Panc1 (cell line): ENCODE measurements around the gene POLD2. TPM values are rescaled to one million over a fixed set of nuclear protein-coding genes. Genes with fewer than 3 reads are reported as not detected.

Experiments
- ATAC-seq: fragments of 200-7000 bp; cut with Tn5 transposase; 2 replicates; pipeline ENCODE4 v1.9.1; 2020; ENCODE audit warnings: mild to moderate bottlenecking, moderate library complexity
- BruUV-seq: library from RNA; stranded (reverse); fragments of 400-500 nt; replicated peaks from 2 replicates; lab custom pipeline; 2021; lab: Mats Ljungman, UMichigan
- CTCF ChIA-PET: fragments of 300-600 bp; sonication (Branson Sonifier 250); formaldehyde crosslinking; loops from one replicate; lab custom pipeline; 2022; ENCODE audit warnings: antibody characterized with exemption; lab: Charles Lee
- POLR2A ChIA-PET: fragments of 300-600 bp; sonication (Branson Sonifier 250); formaldehyde crosslinking; loops from one replicate; lab custom pipeline; 2022; ENCODE audit warnings: antibody characterized with exemption; lab: Charles Lee
- DNase-seq: peaks from one replicate; pipeline ENCODE4 v3.0.0-alpha.2; 2010; ENCODE audit warnings: low read depth, low spot score
- H3K27ac ChIP-seq: 2 replicates; pipeline ENCODE4 v1.5.1; 2011; ENCODE audit warnings: mild to moderate bottlenecking, low read length, inconsistent platforms
- H3K27me3 ChIP-seq: fragments of 200-500 bp; sonication (Bioruptor generic); 2 replicates; pipeline ENCODE4 v1.6.0; 2014; ENCODE audit warnings: low read length, inconsistent platforms; ENCODE audit not compliant: control insufficient read depth, insufficient read depth
- H3K36me3 ChIP-seq: fragments of 200-500 bp; sonication (Bioruptor generic); 2 replicates; pipeline ENCODE4 v1.5.1; 2014; ENCODE audit warnings: inconsistent platforms, mild to moderate bottlenecking, low read length, moderate library complexity; ENCODE audit not compliant: control insufficient read depth, insufficient read depth
- H3K4me1 ChIP-seq: 2 replicates; pipeline ENCODE4 v1.5.1; 2011; ENCODE audit warnings: inconsistent platforms, mild to moderate bottlenecking, low read length, moderate library complexity; ENCODE audit not compliant: control insufficient read depth, insufficient read depth
- H3K4me3 ChIP-seq, 2 experiments: 2 replicates each; pipeline ENCODE4 v1.5.1; 2011 to 2012; ENCODE audit warnings: low read depth in 2 of 2, low read length in 2 of 2, mild to moderate bottlenecking in 2 of 2, inconsistent platforms in 1 of 2, moderate library complexity in 1 of 2
- H3K9me3 ChIP-seq: fragments of 200-500 bp; sonication (Bioruptor generic); 2 replicates; pipeline ENCODE4 v1.5.1; 2014; ENCODE audit warnings: low read depth, mild to moderate bottlenecking, inconsistent platforms, low read length, moderate library complexity; ENCODE audit not compliant: control insufficient read depth, insufficient read depth
- CTCF ChIP-seq: fragments of 450-650 bp; IDR thresholded peaks from 2 replicates; pipeline ENCODE4 v1.5.1; 2017; ENCODE audit warnings: mild to moderate bottlenecking
- POLR2AphosphoS5 ChIP-seq: IDR thresholded peaks from 2 replicates; pipeline ENCODE4 v1.6.1; 2012; ENCODE audit warnings: mild to moderate bottlenecking, low read depth, low read length, moderate library complexity
- REST ChIP-seq, 2 experiments: IDR thresholded peaks; 2 replicates each; pipeline ENCODE4 v1.6.1; 2011 to 2012; ENCODE audit warnings: low read depth in 2 of 2, control low read depth in 1 of 2, low read length in 1 of 2, mild to moderate bottlenecking in 1 of 2, moderate library complexity in 1 of 2; ENCODE audit not compliant: insufficient read depth in 1 of 2
- SIN3A ChIP-seq: IDR thresholded peaks from 2 replicates; pipeline ENCODE4 v1.6.1; 2012; ENCODE audit warnings: low read depth, mild to moderate bottlenecking, low read length, moderate library complexity, borderline replicate concordance; ENCODE audit not compliant: insufficient read depth
- TCF7L2 ChIP-seq: IDR thresholded peaks from 2 replicates; pipeline ENCODE4 v1.6.1; 2011; ENCODE audit warnings: mild to moderate bottlenecking, low read depth, low read length, inconsistent platforms
- in situ Hi-C: cut with HindIII; loops from 2 replicates; pipeline ENCODE4 v1.10.0; 2016; ENCODE audit warnings: low sequenced_read_pairs, low pct_unique_long_range_greater_than_20kb
- intact Hi-C: fragments of 100-400 bp; cut with micrococcal nuclease; formaldehyde crosslinking; loops from one replicate; pipeline ENCODE4 v1.10.0; 2022; ENCODE audit not compliant: unreplicated experiment
- total RNA-seq: library from RNA; stranded (reverse); gene quantifications from one replicate; pipeline ENCODE4 v1.2.1, GENCODE V29; 2021; ENCODE audit not compliant: unreplicated experiment

The POLD2 gene
- total RNA-seq, 1 experiment from 2014 or later: 195 TPM

- Histone ChIP-seq H3K27me3 (no peaks in the 10 kb centered on the region), H3K4me1 (no peaks in the 10 kb centered on the region), H3K4me3 (no peak overlapping the region), H3K36me3 (no peaks in the 10 kb centered on the region), H3K9me3 (no peaks in the 10 kb centered on the region), H3K27ac (no peak overlapping the region)
- TF ChIP-seq CTCF (no peak), SIN3A (no peak), POLR2AphosphoS5 (no peak), TCF7L2 (no peak), REST (IDR thresholded peaks at IDR 0.05; ENCODE audit: insufficient read depth in 1 of 2, low read depth in 2 of 2, low read length in 1 of 2) (no peak)
- intact Hi-C loops: no loop called here
- in situ Hi-C loops: no loop called here
- ATAC-seq (no peak), DNase-seq (no peak)
- no TSS peak for BruUV-seq
- ChIA-PET CTCF (no interaction called here), POLR2A (no interaction called here)
These were observed 24.8 kb upstream of the POLD2 start for GRCh38 chr7:44148166-44148565.

GRCh38 chr7:44147026-44147991, 24.0 kb upstream of the POLD2 start:
- BruUV-seq: no TSS peak
- intact Hi-C loops: no loop called here
- H3K4me3 ChIP-seq: no peak overlapping the region
- H3K9me3 ChIP-seq: no peaks in the 10 kb centered on the region
- no peak for TF ChIP-seq CTCF
- no peak for TF ChIP-seq REST (IDR thresholded peaks at IDR 0.05; ENCODE audit: insufficient read depth in 1 of 2, low read depth in 2 of 2, low read length in 1 of 2)
- no peak for TF ChIP-seq TCF7L2
- no peak for TF ChIP-seq SIN3A
- TF ChIP-seq POLR2AphosphoS5: no peak
- H3K36me3 ChIP-seq: no peaks in the 10 kb centered on the region
- ATAC-seq: no peak
- no peaks in the 10 kb centered on the region for H3K27me3 ChIP-seq
- H3K27ac ChIP-seq: no peak overlapping the region
- CTCF ChIA-PET: no interaction called here
- DNase-seq: no peak
- H3K4me1 ChIP-seq: no peaks in the 10 kb centered on the region
- in situ Hi-C loops: no loop called here
- POLR2A ChIA-PET: no interaction called here
